ENCODE measurements around the gene CTPS2.

CTPS2 gene

GRCh38 chrX:16743604-16744325 lies 31.3 kb upstream of the CTPS2 start:
- H3K27ac ChIP-seq (ENCODE audit: low read length, poor library complexity, severe bottlenecking): peak overlapping the region; percentile 65
- H4K91ac ChIP-seq (ENCODE audit: low read length): no peak overlapping the region
- no peak overlapping the region for H3K23ac ChIP-seq (ENCODE audit: low read length in 2 of 2)
- WGBS: 90% methylated on average over 8 of the region's 12 CpGs
- no peak overlapping the region for H2BK12ac ChIP-seq (ENCODE audit: low read length in 2 of 2)
- no peak overlapping the region for H2BK120ac ChIP-seq (ENCODE audit: low read depth, low read length)
- no peaks in the 10 kb centered on the region for H3K9me3 ChIP-seq (ENCODE audit: control insufficient read depth, low read length)
- H2AK5ac ChIP-seq (ENCODE audit: low read length, severe bottlenecking): no peak overlapping the region
- no peak overlapping the region for H3K4ac ChIP-seq (ENCODE audit: low read depth in 1 of 2, low read length in 2 of 2)
- no peak overlapping the region for H2BK15ac ChIP-seq (ENCODE audit: low read depth, poor library complexity, severe bottlenecking)
- no peak overlapping the region for H3K4me3 ChIP-seq (ENCODE audit: insufficient read depth in 1 of 2, low read depth in 1 of 2, low read length in 2 of 2)
- H3K27me3 ChIP-seq (ENCODE audit: control insufficient read depth in 1 of 2, insufficient read depth in 1 of 2, low read length in 2 of 2): no peaks in the 10 kb centered on the region
- H4K8ac ChIP-seq (ENCODE audit: low read length): no peak overlapping the region
- DNase-seq: peak; percentile 55
- no peak overlapping the region for H2AFZ ChIP-seq (ENCODE audit: low read depth, low read length)
- no peak overlapping the region for H3K4me2 ChIP-seq (ENCODE audit: low read length, poor library complexity, severe bottlenecking)
- H3K79me1 ChIP-seq (replicated peaks; ENCODE audit: low read length, poor library complexity, severe bottlenecking): peaks cover 7% of the 10 kb centered on the region
- H3K9ac ChIP-seq (ENCODE audit: low read length): peak overlapping the region; percentile 74
- H2BK5ac ChIP-seq (ENCODE audit: low read depth, low read length, poor library complexity, severe bottlenecking): no peak overlapping the region
- H3K18ac ChIP-seq (ENCODE audit: low read depth in 1 of 2, low read length in 2 of 2): no peak overlapping the region
- no peak overlapping the region for H3K14ac ChIP-seq (ENCODE audit: low read length in 2 of 2)
- peaks cover 28 to 79% of the 10 kb centered on the region in 2 experiments for H3K36me3 ChIP-seq (ENCODE audit: control insufficient read depth in 1 of 2, insufficient read depth in 2 of 2, low read depth in 1 of 2, low read length in 2 of 2)
- peaks cover 9% of the 10 kb centered on the region for H3K4me1 ChIP-seq (ENCODE audit: control insufficient read depth, insufficient read depth, low read depth, low read length)

GRCh38 chrX:16739574-16739973 lies 27.1 kb upstream of the CTPS2 start:
- Histone ChIP-seq H2AFZ (ENCODE audit: low read depth, low read length) (no peak overlapping the region), H3K9me3 (ENCODE audit: control insufficient read depth, low read length) (no peaks in the 10 kb centered on the region), H3K27ac (ENCODE audit: low read length, poor library complexity, severe bottlenecking) (no peak overlapping the region), H3K4me2 (ENCODE audit: low read length, poor library complexity, severe bottlenecking) (no peak overlapping the region), H4K8ac (ENCODE audit: low read length) (no peak overlapping the region), H3K79me1 (replicated peaks; ENCODE audit: low read length, poor library complexity, severe bottlenecking) (no peaks in the 10 kb centered on the region), H3K36me3 (ENCODE audit: control insufficient read depth in 1 of 2, insufficient read depth in 2 of 2, low read depth in 1 of 2, low read length in 2 of 2) (peaks cover 30 to 84% of the 10 kb centered on the region in 2 experiments), H3K18ac (ENCODE audit: low read depth in 1 of 2, low read length in 2 of 2) (no peak overlapping the region), H2BK120ac (ENCODE audit: low read depth, low read length) (no peak overlapping the region), H3K27me3 (ENCODE audit: control insufficient read depth in 1 of 2, insufficient read depth in 1 of 2, low read length in 2 of 2) (no peaks in the 10 kb centered on the region), H3K14ac (ENCODE audit: low read length in 2 of 2) (no peak overlapping the region), H2BK5ac (ENCODE audit: low read depth, low read length, poor library complexity, severe bottlenecking) (no peak overlapping the region), H3K4me3 (ENCODE audit: insufficient read depth in 1 of 2, low read depth in 1 of 2, low read length in 2 of 2) (no peak overlapping the region), H2AK5ac (ENCODE audit: low read length, severe bottlenecking) (no peak overlapping the region), H4K91ac (ENCODE audit: low read length) (no peak overlapping the region), H2BK12ac (ENCODE audit: low read length in 2 of 2) (no peak overlapping the region), H3K4ac (ENCODE audit: low read depth in 1 of 2, low read length in 2 of 2) (no peak overlapping the region), H3K4me1 (ENCODE audit: control insufficient read depth, insufficient read depth, low read depth, low read length) (peaks cover 6% of the 10 kb centered on the region), H3K9ac (ENCODE audit: low read length) (no peak overlapping the region), H3K23ac (ENCODE audit: low read length in 2 of 2) (no peak overlapping the region), H2BK15ac (ENCODE audit: low read depth, poor library complexity, severe bottlenecking) (no peak overlapping the region)
- 87% methylated on average over 6 of the region's 6 CpGs for WGBS
- DNase-seq: peak; percentile 29

- Histone ChIP-seq H3K14ac (ENCODE audit: low read length in 2 of 2) (no peak overlapping the region), H3K4ac (ENCODE audit: low read depth in 1 of 2, low read length in 2 of 2) (no peak overlapping the region), H2AFZ (ENCODE audit: low read depth, low read length) (no peak overlapping the region), H2BK15ac (ENCODE audit: low read depth, poor library complexity, severe bottlenecking) (no peak overlapping the region), H3K27ac (ENCODE audit: low read length, poor library complexity, severe bottlenecking) (no peak overlapping the region), H3K23ac (ENCODE audit: low read length in 2 of 2) (no peak overlapping the region), H3K4me2 (ENCODE audit: low read length, poor library complexity, severe bottlenecking) (no peak overlapping the region), H2BK120ac (ENCODE audit: low read depth, low read length) (no peak overlapping the region), H3K9me3 (ENCODE audit: control insufficient read depth, low read length) (no peaks in the 10 kb centered on the region), H4K8ac (ENCODE audit: low read length) (no peak overlapping the region), H3K27me3 (ENCODE audit: control insufficient read depth in 1 of 2, insufficient read depth in 1 of 2, low read length in 2 of 2) (no peaks in the 10 kb centered on the region), H2BK5ac (ENCODE audit: low read depth, low read length, poor library complexity, severe bottlenecking) (no peak overlapping the region), H3K36me3 (ENCODE audit: control insufficient read depth in 1 of 2, insufficient read depth in 2 of 2, low read depth in 1 of 2, low read length in 2 of 2) (peaks cover 19 to 73% of the 10 kb centered on the region in 2 experiments), H3K79me1 (replicated peaks; ENCODE audit: low read length, poor library complexity, severe bottlenecking) (no peaks in the 10 kb centered on the region), H3K9ac (ENCODE audit: low read length) (no peak overlapping the region), H3K18ac (ENCODE audit: low read depth in 1 of 2, low read length in 2 of 2) (no peak overlapping the region), H3K4me3 (ENCODE audit: insufficient read depth in 1 of 2, low read depth in 1 of 2, low read length in 2 of 2) (no peak overlapping the region), H2BK12ac (ENCODE audit: low read length in 2 of 2) (no peak overlapping the region), H4K91ac (ENCODE audit: low read length) (no peak overlapping the region), H2AK5ac (ENCODE audit: low read length, severe bottlenecking) (no peak overlapping the region), H3K4me1 (ENCODE audit: control insufficient read depth, insufficient read depth, low read depth, low read length) (peaks cover 1% of the 10 kb centered on the region)
- DNase-seq: no peak
- WGBS: 96% methylated on average over 5 of the region's 5 CpGs
These were observed 24.6 kb upstream of the CTPS2 start for GRCh38 chrX:16737024-16737423.

GRCh38 chrX:16733013-16733412 lies 20.5 kb upstream of the CTPS2 start:
- no peaks in the 10 kb centered on the region for H3K9me3 ChIP-seq (ENCODE audit: control insufficient read depth, low read length)
- H3K27ac ChIP-seq (ENCODE audit: low read length, poor library complexity, severe bottlenecking): no peak overlapping the region
- no peak overlapping the region for H3K4me2 ChIP-seq (ENCODE audit: low read length, poor library complexity, severe bottlenecking)
- H2BK5ac ChIP-seq (ENCODE audit: low read depth, low read length, poor library complexity, severe bottlenecking): no peak overlapping the region
- H4K91ac ChIP-seq (ENCODE audit: low read length): no peak overlapping the region
- no peak overlapping the region for H3K23ac ChIP-seq (ENCODE audit: low read length in 2 of 2)
- no peak overlapping the region for H2BK120ac ChIP-seq (ENCODE audit: low read depth, low read length)
- H3K36me3 ChIP-seq (ENCODE audit: control insufficient read depth in 1 of 2, insufficient read depth in 2 of 2, low read depth in 1 of 2, low read length in 2 of 2): peaks cover 14 to 38% of the 10 kb centered on the region in 2 experiments
- no peak overlapping the region for H3K18ac ChIP-seq (ENCODE audit: low read depth in 1 of 2, low read length in 2 of 2)
- DNase-seq: no peak
- no peak overlapping the region for H3K9ac ChIP-seq (ENCODE audit: low read length)
- H2BK12ac ChIP-seq (ENCODE audit: low read length in 2 of 2): no peak overlapping the region
- no peak overlapping the region for H3K4me3 ChIP-seq (ENCODE audit: insufficient read depth in 1 of 2, low read depth in 1 of 2, low read length in 2 of 2)
- H2AK5ac ChIP-seq (ENCODE audit: low read length, severe bottlenecking): no peak overlapping the region
- H3K14ac ChIP-seq (ENCODE audit: low read length in 2 of 2): no peak overlapping the region
- no peaks in the 10 kb centered on the region for H3K79me1 ChIP-seq (replicated peaks; ENCODE audit: low read length, poor library complexity, severe bottlenecking)
- H2AFZ ChIP-seq (ENCODE audit: low read depth, low read length): no peak overlapping the region
- H3K27me3 ChIP-seq (ENCODE audit: control insufficient read depth in 1 of 2, insufficient read depth in 1 of 2, low read length in 2 of 2): no peaks in the 10 kb centered on the region
- no peaks in the 10 kb centered on the region for H3K4me1 ChIP-seq (ENCODE audit: control insufficient read depth, insufficient read depth, low read depth, low read length)
- no peak overlapping the region for H2BK15ac ChIP-seq (ENCODE audit: low read depth, poor library complexity, severe bottlenecking)
- no peak overlapping the region for H3K4ac ChIP-seq (ENCODE audit: low read depth in 1 of 2, low read length in 2 of 2)
- no peak overlapping the region for H4K8ac ChIP-seq (ENCODE audit: low read length)
